ENCODE results near the gene CCDC85A. TPM values are rescaled to one million over a fixed set of nuclear protein-coding genes. Genes with fewer than 3 reads are reported as not detected.

The CCDC85A gene
- total RNA-seq, 4 donors from 2014 or later = 0.20 to 1.1 (median 0.92) TPM

DNA sequence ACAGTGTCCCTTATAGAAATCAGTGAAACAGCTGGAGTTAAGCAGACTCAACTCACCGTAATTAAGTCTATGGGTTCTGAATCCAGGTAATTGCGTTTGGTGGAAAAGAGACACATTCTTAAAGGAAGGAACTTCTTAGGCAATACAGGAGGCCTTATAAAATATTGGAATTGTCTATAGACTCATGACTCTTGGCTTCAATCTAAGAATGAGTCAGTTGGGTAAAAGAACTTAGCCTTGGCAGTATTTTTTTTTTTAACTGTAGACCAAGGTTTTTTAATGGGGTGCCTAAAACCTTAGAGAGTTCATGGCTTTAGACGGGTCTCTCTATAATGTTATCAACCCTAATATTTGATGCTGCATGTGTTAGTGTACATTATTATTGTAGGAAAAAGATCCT lies 47.6 kb downstream of the CCDC85A start:
- WGBS, 2 donors (ENCODE audit: low coverage in 1 of 2) = 87 to 100% methylated on average over 2 to 3 of the region's 3 CpGs
- intact Hi-C loops (cut with DNase I; ENCODE audit: low total_unique reads) (no loop called here), in situ Hi-C loops (cut with MboI; ENCODE audit: low pct_ligation_motif_present in 1 of 4, low pct_unique_long_range_greater_than_20kb in 1 of 4, low sequenced_read_pairs in 3 of 4) (no loop called here)
- Histone ChIP-seq H3K27ac (no peak overlapping the region), H3K4me1 (no peaks in the 10 kb centered on the region), H3K9me3 (no peaks in the 10 kb centered on the region), H3K27me3 (no peaks in the 10 kb centered on the region), H3K36me3 (no peaks in the 10 kb centered on the region), H3K4me3 (no peak overlapping the region)
- DNase-seq = no peak
- TF ChIP-seq EP300 (IDR thresholded peaks at IDR 0.05; ENCODE audit: low read depth) = no peak
- TF ChIP-seq POLR2AphosphoS5 (IDR thresholded peaks at IDR 0.05) = no peak
- TF ChIP-seq, protein P1, sequence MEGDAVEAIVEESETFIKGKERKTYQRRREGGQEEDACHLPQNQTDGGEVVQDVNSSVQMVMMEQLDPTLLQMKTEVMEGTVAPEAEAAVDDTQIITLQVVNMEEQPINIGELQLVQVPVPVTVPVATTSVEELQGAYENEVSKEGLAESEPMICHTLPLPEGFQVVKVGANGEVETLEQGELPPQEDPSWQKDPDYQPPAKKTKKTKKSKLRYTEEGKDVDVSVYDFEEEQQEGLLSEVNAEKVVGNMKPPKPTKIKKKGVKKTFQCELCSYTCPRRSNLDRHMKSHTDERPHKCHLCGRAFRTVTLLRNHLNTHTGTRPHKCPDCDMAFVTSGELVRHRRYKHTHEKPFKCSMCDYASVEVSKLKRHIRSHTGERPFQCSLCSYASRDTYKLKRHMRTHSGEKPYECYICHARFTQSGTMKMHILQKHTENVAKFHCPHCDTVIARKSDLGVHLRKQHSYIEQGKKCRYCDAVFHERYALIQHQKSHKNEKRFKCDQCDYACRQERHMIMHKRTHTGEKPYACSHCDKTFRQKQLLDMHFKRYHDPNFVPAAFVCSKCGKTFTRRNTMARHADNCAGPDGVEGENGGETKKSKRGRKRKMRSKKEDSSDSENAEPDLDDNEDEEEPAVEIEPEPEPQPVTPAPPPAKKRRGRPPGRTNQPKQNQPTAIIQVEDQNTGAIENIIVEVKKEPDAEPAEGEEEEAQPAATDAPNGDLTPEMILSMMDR (IDR thresholded peaks at IDR 0.05) = no peak
- TF ChIP-seq POLR2A (IDR thresholded peaks at IDR 0.05) = no peak

DNA sequence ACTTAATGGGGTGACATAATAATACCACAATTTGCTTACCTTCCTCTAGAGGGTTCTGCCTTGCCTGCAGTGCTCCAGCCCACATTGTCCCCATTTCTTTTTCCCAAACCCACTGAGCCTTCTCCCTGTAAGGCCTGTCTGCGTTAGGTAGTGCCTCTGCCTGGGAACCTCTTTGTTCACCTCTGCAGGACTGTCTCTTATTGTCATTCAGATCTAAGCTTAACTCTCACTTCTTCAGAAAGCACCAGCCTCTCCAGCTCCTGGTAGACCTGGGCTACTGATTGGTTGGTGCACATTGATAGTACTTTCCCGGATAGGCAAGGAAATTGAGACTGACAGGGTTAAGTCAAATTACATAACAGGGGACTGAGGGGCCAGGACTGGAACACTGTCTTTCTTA lies 49.1 kb downstream of the CCDC85A start:
- Histone ChIP-seq H3K4me3 (no peak overlapping the region), H3K9me3 (no peaks in the 10 kb centered on the region), H3K27ac (no peak overlapping the region), H3K36me3 (no peaks in the 10 kb centered on the region), H3K4me1 (no peaks in the 10 kb centered on the region), H3K27me3 (no peaks in the 10 kb centered on the region)
- intact Hi-C loops (cut with DNase I; ENCODE audit: low total_unique reads) (no loop called here), in situ Hi-C loops (cut with MboI; ENCODE audit: low pct_ligation_motif_present in 1 of 4, low pct_unique_long_range_greater_than_20kb in 1 of 4, low sequenced_read_pairs in 3 of 4) (no loop called here)
- no peak for DNase-seq
- TF ChIP-seq POLR2AphosphoS5 (IDR thresholded peaks at IDR 0.05) = no peak
- TF ChIP-seq POLR2A (IDR thresholded peaks at IDR 0.05) = no peak
- 81 to 100% methylated on average over 1 to 2 of the region's 2 CpGs for WGBS, 2 donors (ENCODE audit: low coverage in 1 of 2)

DNA sequence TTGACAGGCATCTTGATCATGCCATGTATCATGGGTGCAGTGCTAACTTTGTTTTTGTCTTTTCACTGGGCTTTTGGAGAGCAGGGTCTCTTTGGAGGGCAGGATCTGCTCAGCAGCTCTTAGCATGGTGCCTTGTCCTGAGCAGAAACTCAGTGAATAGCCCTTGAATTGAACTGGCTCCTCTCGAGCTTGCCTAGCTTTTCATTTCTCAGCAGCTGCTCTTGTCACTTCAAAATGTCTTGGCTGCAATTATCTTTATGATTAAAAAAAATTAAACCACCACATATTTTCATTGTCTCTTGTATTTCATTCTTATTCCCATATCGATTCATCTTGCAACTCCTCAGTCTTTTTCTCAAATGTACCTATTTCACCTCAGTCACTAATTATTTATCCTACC lies 50.5 kb downstream of the CCDC85A start:
- Histone ChIP-seq H3K36me3 (no peaks in the 10 kb centered on the region), H3K9me3 (no peaks in the 10 kb centered on the region), H3K27me3 (no peaks in the 10 kb centered on the region), H3K4me1 (peaks cover 0 to 4% (median 0%) of the 10 kb centered on the region in 4 donors), H3K27ac (no peak overlapping the region), H3K4me3 (no peak overlapping the region)
- in situ Hi-C loops (cut with MboI; ENCODE audit: low pct_ligation_motif_present in 1 of 4, low pct_unique_long_range_greater_than_20kb in 1 of 4, low sequenced_read_pairs in 3 of 4) = no loop called here
- no peak for DNase-seq
- intact Hi-C loops (cut with DNase I; ENCODE audit: low total_unique reads) = no loop called here
- TF ChIP-seq POLR2A (IDR thresholded peaks at IDR 0.05) (no peak), POLR2AphosphoS5 (IDR thresholded peaks at IDR 0.05) (no peak), EP300 (IDR thresholded peaks at IDR 0.05; ENCODE audit: low read depth) (no peak)
- TF ChIP-seq, protein P1 (IDR thresholded peaks at IDR 0.05) = no peak
- 63% methylated on average over 2 of the region's 2 CpGs for WGBS, 2 donors (ENCODE audit: low coverage in 1 of 2)

DNA sequence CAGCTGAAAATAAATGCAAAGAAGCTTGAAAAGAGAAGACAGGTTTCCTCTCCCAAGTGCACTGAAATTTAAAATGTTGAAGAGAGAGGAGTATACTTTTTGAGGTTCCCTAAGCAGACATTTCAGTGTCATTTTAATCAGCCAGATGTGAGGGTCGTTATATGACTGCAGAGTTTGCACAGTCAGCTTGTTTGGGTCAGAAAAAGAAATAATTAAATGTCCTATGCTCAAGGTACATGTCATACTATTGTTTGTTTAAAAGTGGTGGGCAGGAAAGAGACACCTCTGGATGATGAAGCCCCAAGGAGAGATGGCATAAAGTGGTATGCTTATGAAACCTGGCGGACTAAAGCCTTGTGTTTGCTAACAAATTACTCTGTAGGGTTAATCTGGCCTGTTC lies 55.2 kb downstream of the CCDC85A start:
- intact Hi-C loops (cut with DNase I; ENCODE audit: low total_unique reads) = no loop called here
- Histone ChIP-seq H3K4me3 (no peak overlapping the region), H3K4me1 (peaks cover 0 to 4% (median 0%) of the 10 kb centered on the region in 4 donors), H3K27me3 (no peaks in the 10 kb centered on the region), H3K36me3 (no peaks in the 10 kb centered on the region), H3K9me3 (no peaks in the 10 kb centered on the region), H3K27ac (no peak overlapping the region)
- DNase-seq = no peak
- in situ Hi-C loops (cut with MboI; ENCODE audit: low pct_ligation_motif_present in 1 of 4, low pct_unique_long_range_greater_than_20kb in 1 of 4, low sequenced_read_pairs in 3 of 4) = no loop called here
- no peak for TF ChIP-seq POLR2AphosphoS5 (IDR thresholded peaks at IDR 0.05)
- TF ChIP-seq POLR2A (IDR thresholded peaks at IDR 0.05) = no peak
- TF ChIP-seq, protein P1 (IDR thresholded peaks at IDR 0.05) = no peak
- no peak for TF ChIP-seq EP300 (IDR thresholded peaks at IDR 0.05; ENCODE audit: low read depth)
- WGBS, 2 donors (ENCODE audit: low coverage in 1 of 2) = 24 to 26% methylated on average over 2 of the region's 2 CpGs

DNA sequence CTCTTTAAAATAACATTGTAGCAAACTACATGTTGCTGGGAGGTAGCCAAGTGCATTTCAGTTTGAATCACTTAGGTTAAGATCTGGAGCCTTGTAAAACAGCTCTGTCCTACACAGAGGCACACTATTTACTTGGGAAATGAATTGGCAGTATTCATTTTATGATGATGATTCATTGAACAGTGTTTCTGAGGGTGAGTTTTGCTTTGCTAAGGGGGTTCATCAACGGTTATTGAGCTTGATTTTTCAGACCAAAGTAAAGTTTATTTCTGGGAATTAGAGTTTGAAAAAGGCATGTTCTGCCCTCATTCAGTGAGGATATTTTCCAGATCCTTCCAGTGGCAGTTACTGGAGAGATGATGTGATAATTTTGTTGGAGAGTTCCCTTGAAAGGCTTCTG lies 55.6 kb downstream of the CCDC85A start:
- Histone ChIP-seq H3K27ac (no peak overlapping the region), H3K4me1 (peaks cover 0 to 4% (median 0%) of the 10 kb centered on the region in 4 donors), H3K9me3 (no peaks in the 10 kb centered on the region), H3K4me3 (no peak overlapping the region), H3K27me3 (no peaks in the 10 kb centered on the region), H3K36me3 (no peaks in the 10 kb centered on the region)
- intact Hi-C loops (cut with DNase I; ENCODE audit: low total_unique reads) = no loop called here
- no peak for DNase-seq
- WGBS, 2 donors (ENCODE audit: low coverage in 1 of 2) = 11 to 29% methylated on average over 1 of the region's 1 CpG
- no peak for TF ChIP-seq POLR2A (IDR thresholded peaks at IDR 0.05)
- TF ChIP-seq EP300 (IDR thresholded peaks at IDR 0.05; ENCODE audit: low read depth) = no peak
- no peak for TF ChIP-seq POLR2AphosphoS5 (IDR thresholded peaks at IDR 0.05)
- TF ChIP-seq, protein P1 (IDR thresholded peaks at IDR 0.05) = no peak
- in situ Hi-C loops (cut with MboI; ENCODE audit: low pct_ligation_motif_present in 1 of 4, low pct_unique_long_range_greater_than_20kb in 1 of 4, low sequenced_read_pairs in 3 of 4) = no loop called here

All from transverse colon (tissue), 4 donors.